GM12874 (cell line): ENCODE measurements around the gene SFR1.

ENCODE experiments used
- TF ChIP-seq, protein P1 (sequence below): IDR thresholded peaks from 2 replicates; pipeline ENCODE4 v1.5.1; 2011; ENCODE audit warnings: low read depth, mild to moderate bottlenecking, control low read depth, low read length, moderate library complexity; ENCODE audit not compliant: insufficient read depth

The SFR1 gene

DNA sequence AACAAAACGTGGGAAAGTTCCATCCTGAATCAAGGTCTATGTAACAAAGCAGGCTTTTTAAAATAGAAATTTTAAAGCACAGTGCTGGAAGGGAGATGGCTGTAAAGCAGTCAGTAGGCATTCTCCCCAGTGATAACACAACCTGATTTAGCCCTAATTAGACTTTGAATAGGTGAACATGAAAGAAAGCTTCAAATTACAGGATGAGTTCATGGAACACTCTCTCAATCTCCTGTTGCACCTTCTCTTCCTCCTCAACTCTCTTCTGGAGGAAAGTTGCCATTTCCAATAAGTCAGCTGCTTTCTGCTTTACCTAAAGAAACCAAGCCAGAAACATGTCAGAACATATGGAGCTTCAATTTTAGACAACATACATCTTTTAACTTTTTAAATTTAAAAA lies 20.1 kb downstream of the SFR1 start:
- TF ChIP-seq, protein P1, sequence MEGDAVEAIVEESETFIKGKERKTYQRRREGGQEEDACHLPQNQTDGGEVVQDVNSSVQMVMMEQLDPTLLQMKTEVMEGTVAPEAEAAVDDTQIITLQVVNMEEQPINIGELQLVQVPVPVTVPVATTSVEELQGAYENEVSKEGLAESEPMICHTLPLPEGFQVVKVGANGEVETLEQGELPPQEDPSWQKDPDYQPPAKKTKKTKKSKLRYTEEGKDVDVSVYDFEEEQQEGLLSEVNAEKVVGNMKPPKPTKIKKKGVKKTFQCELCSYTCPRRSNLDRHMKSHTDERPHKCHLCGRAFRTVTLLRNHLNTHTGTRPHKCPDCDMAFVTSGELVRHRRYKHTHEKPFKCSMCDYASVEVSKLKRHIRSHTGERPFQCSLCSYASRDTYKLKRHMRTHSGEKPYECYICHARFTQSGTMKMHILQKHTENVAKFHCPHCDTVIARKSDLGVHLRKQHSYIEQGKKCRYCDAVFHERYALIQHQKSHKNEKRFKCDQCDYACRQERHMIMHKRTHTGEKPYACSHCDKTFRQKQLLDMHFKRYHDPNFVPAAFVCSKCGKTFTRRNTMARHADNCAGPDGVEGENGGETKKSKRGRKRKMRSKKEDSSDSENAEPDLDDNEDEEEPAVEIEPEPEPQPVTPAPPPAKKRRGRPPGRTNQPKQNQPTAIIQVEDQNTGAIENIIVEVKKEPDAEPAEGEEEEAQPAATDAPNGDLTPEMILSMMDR, result no peak

- TF ChIP-seq, protein P1, result no peak
Measured at GRCh38 chr10:104143829-104144228, 21.9 kb downstream of the SFR1 start.

DNA sequence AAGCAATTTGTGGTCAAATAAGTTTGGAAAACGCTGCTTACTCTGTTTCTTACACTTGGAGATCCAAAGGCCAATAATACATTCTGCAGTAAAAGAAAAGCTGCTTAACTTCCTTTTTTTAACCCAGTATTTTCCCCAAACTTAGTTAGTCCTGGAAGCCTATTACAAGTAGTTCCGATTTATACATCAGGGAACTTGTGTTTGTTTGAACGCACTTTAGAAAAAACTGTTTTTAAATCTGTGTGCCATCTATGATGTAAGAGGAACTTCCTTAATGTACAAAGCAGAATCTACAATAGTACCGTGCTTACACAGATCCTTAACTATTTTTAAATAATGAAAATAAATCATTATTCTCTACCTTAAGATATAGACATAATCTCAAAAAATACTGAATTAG lies 23.0 kb downstream of the SFR1 start:
- TF ChIP-seq, protein P1, result no peak

DNA sequence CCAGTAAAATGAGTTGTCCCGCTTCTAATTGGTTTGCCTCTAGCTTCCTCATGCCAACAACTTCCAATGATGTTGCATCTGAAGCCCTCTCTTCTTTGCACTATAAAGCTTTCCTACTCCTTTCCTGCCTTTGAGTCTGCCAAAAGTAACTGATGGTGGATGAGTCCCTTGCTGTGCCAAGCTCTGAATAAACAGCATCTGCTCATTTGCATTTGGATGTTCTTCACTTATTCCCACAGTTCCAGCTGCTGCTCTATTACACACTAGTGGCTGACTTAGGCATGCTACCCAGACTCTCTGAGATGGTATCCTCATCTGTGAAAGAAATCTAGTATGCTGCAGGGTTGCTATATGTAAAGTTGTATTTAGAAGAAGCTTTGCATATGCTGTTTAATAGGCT lies 24.9 kb downstream of the SFR1 start:
- TF ChIP-seq, protein P1, result no peak

DNA sequence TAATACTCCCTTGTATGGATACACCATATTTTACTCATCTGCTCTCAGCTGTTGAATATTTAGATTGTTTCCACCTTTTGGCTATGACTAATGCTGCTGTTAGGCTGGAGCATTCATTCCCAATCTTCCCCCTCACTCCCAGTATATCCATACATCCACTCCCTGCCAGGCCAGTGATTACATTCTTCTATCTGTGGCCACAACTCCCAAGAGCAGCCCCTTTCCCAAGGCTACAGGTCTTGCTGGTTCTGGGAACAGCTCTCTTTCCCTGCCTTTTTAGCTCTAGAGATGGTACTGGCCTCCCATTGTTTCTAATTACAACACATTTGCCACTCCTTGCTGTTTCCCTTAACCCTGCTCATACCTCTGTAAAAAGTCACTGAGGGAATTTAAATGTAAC lies 28.2 kb downstream of the SFR1 start:
- TF ChIP-seq, protein P1, result no peak

DNA sequence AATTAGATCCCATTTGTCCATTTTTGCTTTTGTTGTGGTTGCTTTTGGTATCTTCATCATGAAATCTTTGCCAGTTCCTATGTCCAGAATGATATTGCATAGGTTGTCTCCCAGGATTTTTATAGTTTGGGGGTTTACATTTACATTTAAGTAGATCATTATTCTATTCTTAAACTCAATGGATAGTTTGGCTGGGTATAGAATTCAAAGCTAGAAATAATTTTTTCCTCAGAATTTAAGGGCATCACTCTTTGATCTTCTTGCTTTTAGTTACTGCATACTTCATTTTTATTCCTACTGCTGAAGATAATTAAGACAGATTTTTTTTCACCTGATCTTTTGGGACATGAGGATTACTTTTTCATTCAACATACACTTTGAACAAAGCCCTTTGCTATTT lies 29.8 kb downstream of the SFR1 start:
- TF ChIP-seq, protein P1, result no peak

DNA sequence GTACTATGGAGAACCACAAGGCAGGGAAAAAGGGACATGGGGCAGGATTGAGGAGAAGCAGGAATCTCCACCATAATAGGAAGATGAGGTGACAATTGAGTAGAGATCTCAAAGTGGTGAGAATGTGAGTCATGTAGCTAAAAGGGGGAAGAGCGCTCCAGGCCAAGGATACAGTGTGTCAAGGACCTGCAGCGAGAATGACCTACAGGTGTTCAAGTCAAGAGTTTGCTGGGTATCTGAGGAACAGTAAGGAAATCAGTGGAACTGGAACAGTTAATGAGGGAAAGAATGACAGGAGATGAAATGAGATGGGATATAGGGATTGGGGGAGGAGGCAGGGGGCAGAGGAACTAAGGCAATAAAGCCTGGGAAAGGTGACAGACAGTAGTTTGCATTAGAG lies 33.6 kb downstream of the SFR1 start:
- TF ChIP-seq, protein P1, result no peak
